Epithelial cell of esophagus (primary cell): ENCODE results near the gene LCP1.

Source experiments
- DNase-seq: peaks from one replicate; pipeline ENCODE4 v3.0.0; 2010; ENCODE audit warnings: low read depth
- H3K4me3 ChIP-seq: 2 replicates; pipeline ENCODE4 v1.5.1; 2011; ENCODE audit warnings: mild to moderate bottlenecking, low read length, control low read depth
- TF ChIP-seq, protein P1 (sequence below): IDR thresholded peaks from 2 replicates; pipeline ENCODE4 v1.5.1; 2011; ENCODE audit warnings: low read depth, mild to moderate bottlenecking, low read length, control low read depth, inconsistent platforms; ENCODE audit not compliant: insufficient read depth; ENCODE audit errors: missing control alignments

The LCP1 gene

GRCh38 chr13:46134961-46135522 is 46.9 kb downstream of the LCP1 start:
- peak; percentile 96 for DNase-seq
- TF ChIP-seq, protein P1, sequence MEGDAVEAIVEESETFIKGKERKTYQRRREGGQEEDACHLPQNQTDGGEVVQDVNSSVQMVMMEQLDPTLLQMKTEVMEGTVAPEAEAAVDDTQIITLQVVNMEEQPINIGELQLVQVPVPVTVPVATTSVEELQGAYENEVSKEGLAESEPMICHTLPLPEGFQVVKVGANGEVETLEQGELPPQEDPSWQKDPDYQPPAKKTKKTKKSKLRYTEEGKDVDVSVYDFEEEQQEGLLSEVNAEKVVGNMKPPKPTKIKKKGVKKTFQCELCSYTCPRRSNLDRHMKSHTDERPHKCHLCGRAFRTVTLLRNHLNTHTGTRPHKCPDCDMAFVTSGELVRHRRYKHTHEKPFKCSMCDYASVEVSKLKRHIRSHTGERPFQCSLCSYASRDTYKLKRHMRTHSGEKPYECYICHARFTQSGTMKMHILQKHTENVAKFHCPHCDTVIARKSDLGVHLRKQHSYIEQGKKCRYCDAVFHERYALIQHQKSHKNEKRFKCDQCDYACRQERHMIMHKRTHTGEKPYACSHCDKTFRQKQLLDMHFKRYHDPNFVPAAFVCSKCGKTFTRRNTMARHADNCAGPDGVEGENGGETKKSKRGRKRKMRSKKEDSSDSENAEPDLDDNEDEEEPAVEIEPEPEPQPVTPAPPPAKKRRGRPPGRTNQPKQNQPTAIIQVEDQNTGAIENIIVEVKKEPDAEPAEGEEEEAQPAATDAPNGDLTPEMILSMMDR: no peak
- no peak overlapping the region for H3K4me3 ChIP-seq

DNA sequence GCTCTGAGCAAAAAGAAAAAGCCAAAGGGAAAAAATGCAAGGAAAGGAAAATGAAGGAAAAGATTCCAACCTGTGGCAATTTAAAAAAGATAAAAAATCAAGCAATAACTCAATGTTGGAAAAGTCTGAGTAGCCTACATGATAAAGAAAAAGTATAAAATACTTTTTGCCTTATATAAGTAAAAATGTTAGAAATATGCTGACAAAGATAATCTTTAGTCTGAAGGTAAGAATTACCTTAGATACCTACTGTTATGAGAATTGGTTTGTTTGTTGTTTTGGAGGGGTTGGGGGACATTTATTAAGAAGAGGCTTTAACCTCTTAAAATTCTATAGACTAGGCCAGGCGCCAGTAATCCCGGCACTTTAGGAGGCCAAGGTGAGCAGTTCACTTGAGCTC is 47.5 kb downstream of the LCP1 start:
- no peak overlapping the region for H3K4me3 ChIP-seq
- TF ChIP-seq, protein P1: no peak
- DNase-seq: no peak

- TF ChIP-seq, protein P1: no peak
- no peak overlapping the region for H3K4me3 ChIP-seq
- DNase-seq: no peak
These were observed 49.9 kb downstream of the LCP1 start for GRCh38 chr13:46132109-46132508.

DNA sequence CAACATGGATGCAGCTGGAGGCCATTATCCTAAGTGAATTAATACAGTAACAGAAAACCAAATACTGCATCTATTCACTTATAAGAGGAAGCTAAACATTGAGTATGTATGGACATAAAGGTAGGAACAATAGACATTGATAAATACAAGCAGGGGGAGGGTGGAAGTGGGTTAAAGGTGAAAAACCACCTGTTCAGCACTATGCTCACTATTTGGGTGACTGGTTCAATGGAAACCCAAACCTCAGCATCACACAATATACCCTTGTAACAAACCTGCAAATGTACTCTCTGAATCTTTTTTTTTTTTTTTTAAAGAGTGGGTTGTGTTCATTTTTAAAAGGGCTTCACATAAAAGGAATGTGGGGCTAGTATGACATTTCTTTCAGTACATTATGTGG is 50.3 kb downstream of the LCP1 start:
- no peak for DNase-seq
- no peak overlapping the region for H3K4me3 ChIP-seq
- TF ChIP-seq, protein P1: no peak

DNA sequence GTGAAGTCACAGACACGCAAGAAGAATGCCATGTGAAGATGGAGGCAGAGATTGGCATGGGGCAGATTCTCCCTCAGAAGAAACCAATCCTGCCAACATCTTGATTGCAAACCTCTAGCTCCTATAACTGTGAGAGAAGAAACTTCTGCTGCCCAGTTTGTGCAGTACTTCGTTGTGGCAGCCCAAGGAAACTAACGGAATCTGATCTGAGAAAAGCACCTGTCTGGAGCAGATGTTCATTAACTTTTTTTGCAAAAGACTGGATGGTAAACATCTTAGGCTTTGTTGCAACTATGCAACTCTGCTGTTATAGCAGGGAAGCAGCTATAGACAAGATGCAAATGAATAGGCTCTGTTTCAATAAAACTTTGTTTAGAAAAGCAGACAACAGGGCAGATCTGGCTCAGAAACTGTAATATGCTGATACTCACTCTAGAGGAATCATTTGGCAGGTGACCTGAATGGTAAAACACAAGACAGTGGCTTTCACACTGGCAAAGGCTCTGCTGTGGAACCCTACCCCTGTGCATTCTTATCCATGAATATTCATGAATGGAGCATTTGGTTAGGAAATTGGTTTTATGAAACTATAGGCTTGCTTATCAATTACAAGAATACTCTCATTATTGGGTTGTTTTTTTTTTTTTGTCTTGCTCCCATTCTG is 51.9 kb downstream of the LCP1 start:
- no peak overlapping the region for H3K4me3 ChIP-seq
- TF ChIP-seq, protein P1: no peak
- no peak for DNase-seq

GRCh38 chr13:46129124-46129523 is 52.9 kb downstream of the LCP1 start:
- TF ChIP-seq, protein P1: no peak
- no peak for DNase-seq
- H3K4me3 ChIP-seq: no peak overlapping the region
